ENCODE results near the gene PTPN5.

The PTPN5 gene

GRCh38 chr11:18772211-18772610, 19.4 kb downstream of the PTPN5 start:
- DNase-seq: no peak

GRCh38 chr11:18771266-18772035, 20.1 kb downstream of the PTPN5 start:
- no peak for DNase-seq

DNA sequence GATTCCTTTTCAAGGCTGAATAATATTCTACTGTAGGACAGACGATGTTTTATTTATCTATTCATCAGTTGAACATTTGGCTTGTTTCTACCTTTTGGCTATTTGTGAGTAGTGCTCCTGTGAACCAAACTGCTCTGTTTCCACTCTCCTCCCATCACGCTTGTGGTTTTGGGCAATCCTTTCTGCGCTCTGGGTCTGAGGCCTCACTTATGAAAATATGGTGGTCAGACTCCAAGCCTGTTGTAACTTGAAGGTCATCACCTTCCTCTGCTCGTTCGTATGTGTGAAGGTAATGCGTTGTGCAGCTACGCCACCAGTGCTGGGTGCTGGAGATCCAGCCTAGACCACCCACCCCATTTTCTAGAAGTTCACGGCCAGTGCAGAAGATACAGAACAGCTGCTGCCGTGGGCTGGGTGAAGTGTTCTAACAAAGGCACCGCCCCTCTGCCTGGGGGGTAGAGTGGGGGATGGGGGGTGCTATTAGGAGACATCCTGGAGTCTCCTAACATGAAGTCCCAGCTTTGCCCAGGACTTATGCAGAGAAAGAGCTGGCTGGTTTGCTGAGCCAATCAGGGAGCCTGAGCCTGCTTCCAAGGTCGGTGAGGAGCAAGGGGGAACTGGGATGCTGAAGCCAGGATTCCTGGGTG, 21.0 kb downstream of the PTPN5 start:
- DNase-seq: no peak

DNA sequence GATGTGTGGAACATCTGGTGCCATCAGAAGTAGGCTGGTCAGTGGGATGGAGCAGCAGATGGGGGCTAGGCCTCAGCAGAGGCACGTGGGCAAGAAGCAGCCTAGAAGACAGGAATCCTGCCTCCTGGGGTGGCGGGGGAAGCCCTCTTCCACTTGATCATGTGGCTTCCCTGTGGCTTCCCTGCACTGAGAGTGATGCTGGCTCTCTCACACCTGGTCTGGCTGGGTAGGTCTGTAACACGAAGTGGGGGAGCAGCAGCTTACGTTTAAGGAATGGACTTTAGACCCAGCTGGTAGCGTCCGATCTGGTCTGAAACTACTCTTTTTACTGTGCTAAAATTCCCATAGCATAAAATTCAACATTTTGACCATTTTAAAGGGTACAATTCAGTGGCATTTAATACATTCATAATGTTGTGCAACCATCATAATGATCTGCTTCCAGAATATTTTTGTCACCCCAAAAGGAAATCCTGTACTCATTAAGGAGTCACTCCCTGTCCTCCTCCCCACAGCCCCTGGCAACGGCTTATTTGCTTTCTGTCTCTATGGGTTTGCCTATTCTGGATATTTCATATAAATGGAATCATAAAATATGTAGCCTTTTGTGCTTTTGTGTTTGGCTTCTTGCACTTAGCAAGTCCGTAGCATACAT, 21.7 kb downstream of the PTPN5 start:
- DNase-seq: no peak

DNA sequence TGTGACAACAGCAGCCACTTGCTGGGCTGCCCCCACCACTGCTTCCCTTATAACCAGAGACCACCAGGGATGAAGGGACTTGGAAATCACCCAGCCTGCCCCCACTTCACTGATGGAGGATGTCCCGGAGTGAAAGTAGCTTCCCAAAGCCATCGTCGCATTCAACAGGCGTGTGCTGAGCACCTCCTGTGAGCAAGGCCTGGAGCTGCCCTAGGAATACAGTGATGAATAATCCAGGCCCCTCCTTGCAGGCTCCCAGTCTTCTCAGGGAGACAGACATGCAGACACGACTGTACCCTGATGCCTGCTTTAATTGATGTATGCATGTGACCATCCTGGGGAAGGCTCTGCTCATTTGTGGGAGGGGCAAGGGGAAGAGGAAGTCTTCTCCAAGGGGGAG, 22.6 kb downstream of the PTPN5 start:
- no peak for DNase-seq

- DNase-seq: no peak
Measured at GRCh38 chr11:18768472-18768901, 23.1 kb downstream of the PTPN5 start.

DNA sequence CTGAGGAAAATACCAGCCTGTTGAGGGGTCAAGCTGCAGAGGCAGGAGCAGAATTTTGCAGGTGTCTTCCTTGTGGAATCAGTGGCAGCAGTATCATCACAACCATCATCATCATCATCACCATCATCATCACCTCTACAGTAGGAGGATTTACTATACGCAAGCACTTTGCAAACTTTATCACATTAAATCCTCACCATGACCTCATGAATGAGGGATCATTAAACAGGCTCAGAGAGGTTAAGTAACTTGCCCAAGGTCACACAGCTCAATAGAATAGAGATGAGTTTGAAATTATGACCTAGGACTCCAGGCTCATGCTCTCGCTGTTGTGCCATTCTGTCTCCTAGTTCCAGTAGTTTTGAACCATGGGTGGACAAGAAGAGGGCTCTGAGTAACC, 25.6 kb downstream of the PTPN5 start:
- DNase-seq: no peak

DNA sequence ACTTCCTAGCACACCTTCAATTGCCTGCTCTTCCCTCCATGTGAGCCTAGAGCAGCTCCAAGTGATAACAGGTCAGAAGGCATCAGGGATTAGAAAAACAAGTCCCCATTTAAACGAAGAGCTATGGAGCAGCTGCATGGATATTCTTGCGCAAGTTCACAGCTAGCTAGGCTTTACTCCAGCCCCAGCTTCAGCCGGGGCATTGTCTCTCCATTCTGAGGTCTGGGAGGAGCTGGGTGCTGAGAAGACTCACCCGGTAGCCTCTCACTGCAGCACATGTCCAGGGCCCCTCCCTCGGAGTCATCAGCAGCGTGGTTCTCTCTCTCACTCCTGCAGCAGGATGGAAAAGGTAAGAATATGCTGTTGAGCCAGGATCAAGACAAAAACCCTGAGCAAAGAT, 26.0 kb downstream of the PTPN5 start:
- no peak for DNase-seq

DNA sequence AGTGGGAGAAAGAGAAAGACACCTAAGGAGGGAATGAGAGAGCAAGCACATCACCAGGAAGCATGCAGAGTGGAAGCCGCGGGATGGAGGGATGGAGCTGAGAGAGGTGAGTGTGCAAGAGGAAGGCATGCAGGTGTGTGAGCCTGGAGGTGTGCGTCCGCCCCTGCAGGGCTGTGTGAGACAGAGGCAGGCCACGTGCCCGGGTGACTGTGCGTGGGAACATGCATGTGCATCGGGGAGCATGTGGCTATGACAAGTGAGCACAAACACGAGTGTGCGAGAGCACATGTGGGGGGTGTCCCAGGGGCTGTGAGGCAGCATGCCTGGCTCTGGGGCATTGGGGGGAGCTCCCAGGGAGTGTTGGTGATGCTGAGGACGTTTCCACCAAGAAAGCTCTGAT, 29.9 kb downstream of the PTPN5 start:
- no peak for DNase-seq

DNA sequence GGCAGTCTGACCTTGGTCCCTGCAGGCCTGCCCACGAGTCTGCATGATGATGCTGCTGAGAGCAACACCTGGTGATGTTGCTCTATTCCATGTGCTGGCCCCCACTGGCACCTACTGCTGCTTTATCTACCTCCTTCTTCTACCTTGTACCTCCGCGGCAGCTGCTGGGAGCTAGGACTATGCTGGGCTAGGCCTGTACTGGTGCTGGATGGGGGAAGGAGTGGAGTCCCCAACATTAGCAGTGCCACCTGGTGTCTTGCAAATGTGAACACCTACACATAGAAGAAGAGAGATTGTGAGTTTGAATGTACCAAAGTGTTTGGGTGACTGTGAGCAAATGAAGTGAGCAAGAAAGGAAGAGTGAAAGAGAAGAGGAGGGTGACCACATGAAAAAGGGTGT, 30.5 kb downstream of the PTPN5 start:
- no peak for DNase-seq

DNA sequence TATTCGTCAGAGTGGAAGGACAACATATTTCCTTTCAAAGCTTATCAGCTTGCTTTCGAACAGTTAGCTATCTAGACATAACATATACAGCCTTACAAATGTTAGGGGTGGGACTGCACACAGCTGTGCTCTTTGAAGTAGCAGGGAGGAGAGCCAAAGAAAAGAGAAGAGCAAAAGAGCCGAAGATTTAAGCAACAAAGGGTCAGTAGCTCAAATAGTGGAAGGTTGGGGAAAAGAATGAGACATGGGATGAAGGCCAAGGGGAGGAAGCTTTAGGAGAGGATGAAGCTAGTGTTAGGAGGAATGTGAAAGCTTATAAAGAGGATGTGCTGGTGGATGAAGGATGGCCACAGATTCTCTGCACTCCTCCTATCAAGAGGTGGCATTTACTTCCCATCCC, 33.8 kb downstream of the PTPN5 start:
- no peak for DNase-seq

- no peak for DNase-seq
Measured at GRCh38 chr11:18756889-18757288, 34.7 kb downstream of the PTPN5 start.

- no peak for DNase-seq
Measured at GRCh38 chr11:18754308-18754707, 37.3 kb downstream of the PTPN5 start.

GRCh38 chr11:18752502-18752901, 39.1 kb downstream of the PTPN5 start:
- no peak for DNase-seq

DNA sequence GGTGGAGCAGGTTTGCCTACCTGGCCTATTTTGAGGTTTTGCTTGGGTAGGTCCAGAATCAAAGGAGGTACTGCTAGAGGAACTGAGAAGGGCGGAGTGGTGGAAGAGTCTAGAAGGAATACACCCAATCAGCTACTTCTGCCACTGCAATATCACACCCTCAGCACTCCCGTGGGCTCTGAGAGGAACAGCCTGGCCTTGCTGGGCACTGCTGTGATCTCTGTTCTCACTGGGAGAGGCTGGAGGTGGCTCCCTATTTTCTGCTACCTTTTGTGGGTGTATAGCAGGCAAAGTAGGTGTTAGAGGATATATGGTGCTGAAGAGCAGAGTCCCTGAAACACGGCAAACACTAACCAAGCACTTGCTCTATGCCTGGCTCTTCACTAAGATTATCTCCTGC, 40.7 kb downstream of the PTPN5 start:
- DNase-seq: no peak

DNA sequence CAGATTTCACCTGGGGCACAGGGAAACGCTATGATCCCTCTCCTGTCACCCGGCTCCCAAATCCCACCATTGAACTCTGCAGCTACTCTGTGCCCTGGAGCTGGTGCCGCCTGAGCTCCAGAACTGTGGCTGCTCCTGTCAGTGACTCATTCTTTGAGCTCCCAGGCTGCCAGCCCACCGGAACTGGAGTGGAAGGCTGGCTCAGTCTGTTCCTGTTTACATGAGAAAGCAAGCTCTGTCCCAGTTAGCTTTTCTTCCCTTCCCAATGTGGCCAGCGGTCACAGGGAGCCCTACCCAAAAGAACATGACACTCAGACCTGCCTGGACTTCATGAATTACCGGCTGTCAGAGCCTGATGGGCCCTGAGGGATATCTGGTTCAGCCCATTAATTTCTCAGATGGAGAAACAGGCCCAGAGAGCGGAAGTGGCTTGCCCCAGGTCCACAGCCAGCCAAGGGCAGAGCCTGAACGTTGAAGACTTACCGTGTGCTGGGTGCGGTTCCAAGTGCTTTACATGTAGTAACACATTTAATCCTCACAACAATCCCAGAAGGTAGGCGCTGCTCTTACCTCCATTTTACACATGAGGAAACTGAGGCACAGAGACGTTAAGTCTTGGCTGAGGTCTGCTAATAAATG, 41.8 kb downstream of the PTPN5 start:
- no peak for DNase-seq

DNA sequence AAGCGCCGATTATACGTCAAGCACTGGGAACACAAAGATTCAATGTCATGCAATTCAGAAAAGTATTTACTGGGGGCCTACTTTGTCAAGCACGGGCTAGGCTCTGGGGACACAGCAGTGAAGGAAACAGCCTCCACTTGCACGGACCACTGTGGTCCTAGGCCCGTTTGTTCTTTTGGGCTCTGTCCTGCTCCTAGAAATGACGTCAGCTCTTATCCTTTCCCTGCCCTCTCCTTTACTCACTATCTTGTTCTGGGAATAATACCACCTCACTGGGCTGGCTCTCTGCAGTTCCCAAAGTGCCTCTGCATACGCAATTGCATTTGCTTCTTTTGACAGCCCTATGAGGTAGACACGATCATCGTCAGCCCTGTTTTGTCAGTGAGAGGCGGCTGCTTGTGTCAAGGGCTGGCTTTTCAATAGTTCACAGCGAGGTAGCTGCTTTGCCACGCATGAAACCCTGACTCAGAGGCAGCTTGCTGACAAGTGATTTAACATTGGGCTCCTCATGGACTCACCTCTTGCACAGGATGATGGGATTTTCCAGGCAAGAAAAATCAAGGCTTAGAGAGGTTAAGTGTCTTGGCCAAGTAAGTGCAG, 42.7 kb downstream of the PTPN5 start:
- DNase-seq: no peak

GRCh38 chr11:18745251-18745650, 46.3 kb downstream of the PTPN5 start:
- DNase-seq: no peak

DNA sequence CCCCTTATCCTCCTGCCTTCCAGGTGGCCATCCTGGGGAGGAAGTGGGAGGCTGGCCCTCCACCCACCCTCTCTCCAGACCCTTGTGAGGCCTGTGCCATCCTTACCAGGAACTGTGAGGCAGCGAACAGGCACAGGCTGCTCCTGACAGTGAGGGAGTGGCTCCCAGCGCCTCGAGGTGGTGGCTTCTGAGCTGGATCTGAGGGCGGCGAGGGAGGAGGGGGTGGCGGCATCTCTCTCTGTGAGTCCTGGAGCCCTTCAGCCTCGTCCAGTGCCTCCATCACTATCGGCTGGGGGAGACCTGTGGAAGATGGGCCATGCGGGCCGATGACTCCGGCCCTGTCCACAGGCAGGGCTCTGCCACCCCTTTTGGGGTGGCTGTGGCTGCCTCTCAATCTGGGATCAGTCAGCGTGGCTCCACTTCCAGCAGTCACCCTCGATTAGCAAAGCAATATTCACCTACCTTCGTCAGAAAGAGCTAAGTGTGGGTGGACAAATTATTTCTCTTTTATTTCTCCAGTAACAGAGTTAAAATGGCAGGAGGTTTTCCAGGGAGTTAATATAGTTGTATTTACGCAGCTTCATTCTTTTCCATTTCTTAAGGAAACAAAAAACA, 47.6 kb downstream of the PTPN5 start:
- DNase-seq: no peak

- no peak for DNase-seq
Measured at GRCh38 chr11:18743365-18743764, 48.2 kb downstream of the PTPN5 start.

DNA sequence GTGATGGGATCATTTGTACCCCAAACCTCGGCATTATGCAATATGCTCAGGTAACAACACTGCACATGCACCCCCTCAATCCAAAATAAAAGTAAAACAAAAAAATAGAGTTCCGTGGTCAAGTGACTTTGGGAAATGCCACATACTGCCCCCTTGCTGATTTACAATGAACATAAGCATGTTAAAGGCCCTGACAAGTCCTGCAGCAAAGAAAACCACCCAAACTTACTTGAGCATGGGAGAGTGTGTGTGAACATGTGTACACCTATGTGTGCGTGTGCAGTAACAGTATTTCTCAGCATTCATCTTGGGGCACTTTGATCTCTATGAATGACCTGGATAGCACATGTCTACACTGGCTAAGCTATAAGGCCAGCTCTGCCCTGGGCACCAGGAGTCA, 49.8 kb downstream of the PTPN5 start:
- no peak for DNase-seq

DNA sequence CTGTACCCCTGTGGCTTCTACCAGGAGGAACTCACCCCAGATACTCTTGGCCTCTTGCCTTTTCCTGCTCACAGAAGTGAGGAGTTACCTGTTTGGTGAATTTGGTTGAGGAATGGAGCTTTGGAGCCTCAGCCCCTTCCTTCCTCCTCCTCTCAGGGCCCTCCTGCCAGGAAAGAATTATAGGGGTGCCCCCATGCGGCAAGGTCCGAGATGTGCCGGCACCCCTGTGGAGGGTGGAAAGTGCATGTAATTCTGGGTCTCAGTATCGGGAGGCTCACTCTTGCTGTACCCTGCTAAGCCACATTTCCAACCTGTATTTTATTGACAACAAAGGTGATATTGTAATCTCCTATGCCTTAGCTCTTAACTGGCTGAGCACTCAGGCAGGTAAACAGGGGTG, 51.9 kb downstream of the PTPN5 start:
- DNase-seq: no peak

- DNase-seq: no peak
Measured at GRCh38 chr11:18737642-18738041, 54.0 kb downstream of the PTPN5 start.

Measured in NCI-H1694 treated with DMSO at 0.1 percent for 48 hours (cell line).